Sigmoid colon (tissue), 7 donors: ENCODE results near the gene PIK3R5. TPM values are rescaled to one million over a fixed set of nuclear protein-coding genes. Genes with fewer than 3 reads are reported as not detected.

ENCODE experiments used
- DNase-seq: peaks from one replicate; pipeline ENCODE4 v3.0.0-alpha.2; 2019
- H3K27ac ChIP-seq, 4 donors: fragments of 200-600 bp; sonication (generic); one replicate each; pipeline ENCODE4 v1.5.1; 2016 to 2019; ENCODE audit warnings: mild to moderate bottlenecking in 1 of 4
- H3K27me3 ChIP-seq, 3 donors: fragments of 200-600 bp; sonication (generic); one replicate each; pipeline ENCODE4 v1.5.1; 2019; ENCODE audit warnings: mild to moderate bottlenecking in 1 of 3
- H3K36me3 ChIP-seq, 4 donors: fragments of 200-600 bp; sonication (generic); one replicate each; pipeline ENCODE4 v1.5.1; 2016 to 2019
- H3K4me1 ChIP-seq, 4 donors: fragments of 200-600 bp; sonication (generic); one replicate each; pipeline ENCODE4 v1.5.1; 2017 to 2019
- H3K4me3 ChIP-seq, 4 donors: fragments of 200-600 bp; sonication (generic); one replicate each; pipeline ENCODE4 v1.5.1; 2017 to 2019; ENCODE audit warnings: mild to moderate bottlenecking in 2 of 4, moderate library complexity in 1 of 4
- H3K9me3 ChIP-seq, 4 donors: fragments of 200-600 bp in 3 of 4; sonication (generic) in 3 of 4; one replicate each; pipeline versions ENCODE4 v1.5.1 to v1.6.1; 2013 to 2019
- EP300 ChIP-seq, 4 donors: sonication (generic); formaldehyde crosslinking; IDR thresholded peaks; one replicate each; pipeline ENCODE4 v1.6.1; 2017; ENCODE audit warnings: antibody characterized with exemption in 4 of 4
- POLR2A ChIP-seq, 2 donors: fragments of 450-650 bp; IDR thresholded peaks; one replicate each; pipeline ENCODE4 v1.6.1; 2016; ENCODE audit warnings: antibody characterized with exemption in 2 of 2, mild to moderate bottlenecking in 2 of 2, moderate library complexity in 2 of 2
- POLR2AphosphoS5 ChIP-seq, 4 donors: sonication (generic); formaldehyde crosslinking; IDR thresholded peaks; one replicate each; pipeline ENCODE4 v1.6.1; 2017; ENCODE audit warnings: antibody characterized with exemption in 4 of 4
- WGBS, 2 donors: extraction: QIAGEN DNeasy Blood & Tissue Kit; methylation state at CpG; one replicate each; pipeline ENCODE4 v1.1.7; 2013; 5-methylcytosine and 5-hydroxymethylcytosine counted together
- intact Hi-C: fragments of 100-400 bp; cut with DNase I; formaldehyde crosslinking; loops from one replicate; pipeline ENCODE4 v1.15.1; 2023
- polyA plus RNA-seq, 3 donors: library from polyadenylated mRNA; stranded (reverse); fragments of 200-250 nt; gene quantifications; one replicate each; pipeline ENCODE4 v1.2.3, GENCODE V29; 2013
- total RNA-seq, 4 donors: library from RNA; depleted of rRNA; stranded (reverse); fragments of >200 nt; gene quantifications; one replicate each; pipeline ENCODE4 v1.1.0, GENCODE V29; 2016
- TF ChIP-seq, protein P1 (sequence below), 4 experiments: fragments of 450-650 bp in 3 of 4; fragments of 200-600 bp in 1 of 4; IDR thresholded peaks; one replicate each; pipeline ENCODE4 v1.5.1; 2016 to 2019; ENCODE audit warnings: antibody characterized with exemption in 4 of 4, mild to moderate bottlenecking in 3 of 4, moderate library complexity in 2 of 4
- donor health status: healthy with polysubstance abuse.
- donor health status: Bipolar disorder and iron deficiency.
- donor health status: healthy.

PIK3R5 gene
- total and polyA plus RNA-seq, 7 donors: 2.4 to 13.6 (median 8.2) TPM

- H3K4me1 ChIP-seq: no peaks in the 10 kb centered on the region
- intact Hi-C loops: no loop called here
- peaks cover 0 to 6% (median 0%) of the 10 kb centered on the region in 4 donors for H3K9me3 ChIP-seq
- no peaks in the 10 kb centered on the region for H3K36me3 ChIP-seq
- H3K4me3 ChIP-seq: no peak overlapping the region
- H3K27me3 ChIP-seq: no peaks in the 10 kb centered on the region
- 78 to 84% methylated on average over 6 of the region's 6 CpGs for WGBS, 2 donors
- DNase-seq: no peak
- TF ChIP-seq, protein P1, sequence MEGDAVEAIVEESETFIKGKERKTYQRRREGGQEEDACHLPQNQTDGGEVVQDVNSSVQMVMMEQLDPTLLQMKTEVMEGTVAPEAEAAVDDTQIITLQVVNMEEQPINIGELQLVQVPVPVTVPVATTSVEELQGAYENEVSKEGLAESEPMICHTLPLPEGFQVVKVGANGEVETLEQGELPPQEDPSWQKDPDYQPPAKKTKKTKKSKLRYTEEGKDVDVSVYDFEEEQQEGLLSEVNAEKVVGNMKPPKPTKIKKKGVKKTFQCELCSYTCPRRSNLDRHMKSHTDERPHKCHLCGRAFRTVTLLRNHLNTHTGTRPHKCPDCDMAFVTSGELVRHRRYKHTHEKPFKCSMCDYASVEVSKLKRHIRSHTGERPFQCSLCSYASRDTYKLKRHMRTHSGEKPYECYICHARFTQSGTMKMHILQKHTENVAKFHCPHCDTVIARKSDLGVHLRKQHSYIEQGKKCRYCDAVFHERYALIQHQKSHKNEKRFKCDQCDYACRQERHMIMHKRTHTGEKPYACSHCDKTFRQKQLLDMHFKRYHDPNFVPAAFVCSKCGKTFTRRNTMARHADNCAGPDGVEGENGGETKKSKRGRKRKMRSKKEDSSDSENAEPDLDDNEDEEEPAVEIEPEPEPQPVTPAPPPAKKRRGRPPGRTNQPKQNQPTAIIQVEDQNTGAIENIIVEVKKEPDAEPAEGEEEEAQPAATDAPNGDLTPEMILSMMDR (IDR thresholded peaks at IDR 0.05): no peak
- TF ChIP-seq EP300 (IDR thresholded peaks at IDR 0.05) (no peak), POLR2AphosphoS5 (IDR thresholded peaks at IDR 0.05) (no peak), POLR2A (IDR thresholded peaks at IDR 0.05) (no peak)
- H3K27ac ChIP-seq: no peak overlapping the region
Observed at GRCh38 chr17:8934346-8934745, 31.2 kb downstream of the PIK3R5 start.

GRCh38 chr17:8930649-8931048 is 34.9 kb downstream of the PIK3R5 start:
- intact Hi-C loops: no loop called here
- H3K27ac ChIP-seq: no peak overlapping the region
- TF ChIP-seq, protein P1 (IDR thresholded peaks at IDR 0.05): no peak
- no peak for TF ChIP-seq POLR2A (IDR thresholded peaks at IDR 0.05)
- 76 to 86% methylated on average over 4 of the region's 4 CpGs for WGBS, 2 donors
- peaks cover 5 to 26% (median 10%) of the 10 kb centered on the region in 4 donors for H3K9me3 ChIP-seq
- no peaks in the 10 kb centered on the region for H3K36me3 ChIP-seq
- H3K27me3 ChIP-seq: no peaks in the 10 kb centered on the region
- DNase-seq: no peak
- no peaks in the 10 kb centered on the region for H3K4me1 ChIP-seq
- H3K4me3 ChIP-seq: no peak overlapping the region

- no peak for DNase-seq
- intact Hi-C loops: no loop called here
- no peaks in the 10 kb centered on the region for H3K27me3 ChIP-seq
- no peak overlapping the region for H3K27ac ChIP-seq
- H3K9me3 ChIP-seq: peaks cover 5 to 26% (median 10%) of the 10 kb centered on the region in 4 donors
- no peaks in the 10 kb centered on the region for H3K4me1 ChIP-seq
- no peaks in the 10 kb centered on the region for H3K36me3 ChIP-seq
- no peak overlapping the region for H3K4me3 ChIP-seq
- TF ChIP-seq POLR2A (IDR thresholded peaks at IDR 0.05) (no peak), EP300 (IDR thresholded peaks at IDR 0.05) (no peak), POLR2AphosphoS5 (IDR thresholded peaks at IDR 0.05) (no peak)
- TF ChIP-seq, protein P1 (IDR thresholded peaks at IDR 0.05): no peak
Observed at GRCh38 chr17:8928347-8928746, 37.2 kb downstream of the PIK3R5 start.

- 94 to 95% methylated on average over 3 of the region's 3 CpGs for WGBS, 2 donors
- Histone ChIP-seq H3K27me3 (no peaks in the 10 kb centered on the region), H3K36me3 (no peaks in the 10 kb centered on the region), H3K9me3 (peaks cover 5 to 26% (median 10%) of the 10 kb centered on the region in 4 donors), H3K4me3 (no peak overlapping the region), H3K4me1 (no peaks in the 10 kb centered on the region), H3K27ac (no peak overlapping the region)
- DNase-seq: no peak
- intact Hi-C loops: no loop called here
- TF ChIP-seq POLR2A (IDR thresholded peaks at IDR 0.05): no peak
- TF ChIP-seq, protein P1 (IDR thresholded peaks at IDR 0.05): no peak
- TF ChIP-seq EP300 (IDR thresholded peaks at IDR 0.05): no peak
- TF ChIP-seq POLR2AphosphoS5 (IDR thresholded peaks at IDR 0.05): no peak
Observed at GRCh38 chr17:8927395-8927794, 38.1 kb downstream of the PIK3R5 start.

DNA sequence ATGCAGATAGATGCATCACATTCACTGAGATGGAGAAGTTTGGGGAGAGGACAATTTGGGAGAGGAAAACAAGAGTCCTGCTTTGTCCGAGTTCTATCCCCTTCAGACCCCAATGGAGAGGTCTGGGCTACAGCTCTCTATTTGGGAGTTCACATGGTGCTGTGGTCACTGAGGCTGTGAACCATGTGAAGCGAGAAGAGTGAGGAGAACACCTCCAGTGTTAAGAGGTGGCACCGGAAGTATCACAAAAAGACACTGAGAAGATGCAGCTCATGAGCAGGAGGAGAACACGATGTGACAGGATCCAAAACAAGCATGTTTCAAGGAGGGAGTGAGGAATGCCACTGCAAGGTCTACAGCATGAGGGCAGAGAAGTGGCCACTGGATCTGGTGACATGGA is 39.7 kb downstream of the PIK3R5 start:
- peaks cover 5 to 26% (median 10%) of the 10 kb centered on the region in 4 donors for H3K9me3 ChIP-seq
- intact Hi-C loops: no loop called here
- no peak overlapping the region for H3K27ac ChIP-seq
- DNase-seq: no peak
- TF ChIP-seq, protein P1 (IDR thresholded peaks at IDR 0.05): no peak
- TF ChIP-seq POLR2AphosphoS5 (IDR thresholded peaks at IDR 0.05): no peak
- no peak for TF ChIP-seq EP300 (IDR thresholded peaks at IDR 0.05)
- TF ChIP-seq POLR2A (IDR thresholded peaks at IDR 0.05): no peak
- no peak overlapping the region for H3K4me3 ChIP-seq
- H3K27me3 ChIP-seq: no peaks in the 10 kb centered on the region
- WGBS, 2 donors: 85 to 88% methylated on average over 4 of the region's 4 CpGs
- no peaks in the 10 kb centered on the region for H3K36me3 ChIP-seq
- H3K4me1 ChIP-seq: no peaks in the 10 kb centered on the region
